ENCODE results near the gene LYZL2. TPM values are rescaled to one million over a fixed set of nuclear protein-coding genes. Genes with fewer than 3 reads are reported as not detected.
"Not testable (repeated sequence)": the region's sequence is repeated elsewhere in the genome, so short reads cannot be mapped to it uniquely, and the experiment has no call there.

The LYZL2 gene
- polyA plus RNA-seq, 3 donors: not detected

DNA sequence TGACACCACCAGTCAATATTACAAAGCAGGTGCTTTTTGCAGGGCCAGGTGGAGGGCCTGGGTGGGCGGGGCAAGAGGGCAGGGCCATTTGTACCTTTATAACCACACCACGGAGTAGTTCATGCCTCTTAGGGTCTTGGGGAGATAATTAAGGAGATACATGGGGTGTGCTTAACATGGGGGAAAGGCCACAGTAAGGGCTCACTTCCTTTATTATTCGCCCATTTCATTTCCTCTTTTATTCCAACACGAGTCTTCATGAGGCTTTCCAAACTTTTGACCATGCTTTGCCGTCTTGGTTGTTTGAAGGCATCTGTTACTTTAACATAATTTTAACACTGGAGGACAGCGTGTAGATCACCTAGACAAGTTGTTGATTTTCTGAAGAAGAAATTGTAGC, 33.3 kb upstream of the LYZL2 start:
- Histone ChIP-seq H3K9ac (ENCODE audit: insufficient read depth, low read length, poor library complexity, severe bottlenecking) (no peak overlapping the region), H3K4me1 (ENCODE audit: control insufficient read depth in 1 of 2, insufficient read depth in 2 of 2, low read length in 2 of 2) (peaks cover 17 to 21% of the 10 kb centered on the region in 2 donors), H3K4me2 (replicated peaks; ENCODE audit: extremely low read depth, low read length, poor library complexity, severe bottlenecking) (peak overlapping the region; percentile 58), H4K20me1 (ENCODE audit: insufficient read depth, low read length) (no peaks in the 10 kb centered on the region), H3K36me3 (replicated peaks in 1 of 2; ENCODE audit: control insufficient read depth in 1 of 2, insufficient read depth in 2 of 2, low read length in 2 of 2) (no peaks in the 10 kb centered on the region), H3K27me3 (ENCODE audit: control insufficient read depth in 2 of 2, insufficient read depth in 2 of 2, low read length in 2 of 2) (peaks cover under 1 to 3% of the 10 kb centered on the region in 2 donors), H3K9me3 (replicated peaks in 1 of 2; ENCODE audit: control insufficient read depth in 1 of 2, insufficient read depth in 1 of 2, low read length in 2 of 2) (no peaks in the 10 kb centered on the region), H3K27ac (ENCODE audit: low read depth in 1 of 2, low read length in 2 of 2) (peak overlapping the region in 1 of 2 donors; percentile 57), H3K79me2 (ENCODE audit: insufficient read depth, low read length) (no peaks in the 10 kb centered on the region), H2AFZ (ENCODE audit: insufficient read depth, low read depth, low read length, poor library complexity, severe bottlenecking) (no peak overlapping the region), H3K4me3 (replicated peaks in 1 of 3; ENCODE audit: low read depth in 2 of 3, low read length in 3 of 3) (peak overlapping the region in 1 of 3 experiments; percentile 56)
- intact Hi-C loops (cut with micrococcal nuclease): no loop called here
- TF ChIP-seq, protein P1, sequence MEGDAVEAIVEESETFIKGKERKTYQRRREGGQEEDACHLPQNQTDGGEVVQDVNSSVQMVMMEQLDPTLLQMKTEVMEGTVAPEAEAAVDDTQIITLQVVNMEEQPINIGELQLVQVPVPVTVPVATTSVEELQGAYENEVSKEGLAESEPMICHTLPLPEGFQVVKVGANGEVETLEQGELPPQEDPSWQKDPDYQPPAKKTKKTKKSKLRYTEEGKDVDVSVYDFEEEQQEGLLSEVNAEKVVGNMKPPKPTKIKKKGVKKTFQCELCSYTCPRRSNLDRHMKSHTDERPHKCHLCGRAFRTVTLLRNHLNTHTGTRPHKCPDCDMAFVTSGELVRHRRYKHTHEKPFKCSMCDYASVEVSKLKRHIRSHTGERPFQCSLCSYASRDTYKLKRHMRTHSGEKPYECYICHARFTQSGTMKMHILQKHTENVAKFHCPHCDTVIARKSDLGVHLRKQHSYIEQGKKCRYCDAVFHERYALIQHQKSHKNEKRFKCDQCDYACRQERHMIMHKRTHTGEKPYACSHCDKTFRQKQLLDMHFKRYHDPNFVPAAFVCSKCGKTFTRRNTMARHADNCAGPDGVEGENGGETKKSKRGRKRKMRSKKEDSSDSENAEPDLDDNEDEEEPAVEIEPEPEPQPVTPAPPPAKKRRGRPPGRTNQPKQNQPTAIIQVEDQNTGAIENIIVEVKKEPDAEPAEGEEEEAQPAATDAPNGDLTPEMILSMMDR (IDR thresholded peaks at IDR 0.05): no peak
- H3K9me3 Mint-ChIP-seq: peaks cover 0 to 2% (median 0%) of the 10 kb centered on the region in 7 donors
- no peaks in the 10 kb centered on the region for H3K36me3 Mint-ChIP-seq
- peaks cover 25 to 34% (median 26%) of the 10 kb centered on the region in 3 donors for H3K27me3 Mint-ChIP-seq (ENCODE audit: low read depth in 3 of 3)
- DNase-seq: peak; percentile 42 to 61 (median 53)
- WGBS (ENCODE audit: insufficient coverage): no CpG with 5 or more reads among the region's 6 CpGs
- peak overlapping the region; percentile 7 to 80 (median 55) for H3K27ac Mint-ChIP-seq
- H3K4me1 Mint-ChIP-seq: peaks cover 24% of the 10 kb centered on the region
- peak overlapping the region; percentile 34 to 80 for H3K4me3 Mint-ChIP-seq

DNA sequence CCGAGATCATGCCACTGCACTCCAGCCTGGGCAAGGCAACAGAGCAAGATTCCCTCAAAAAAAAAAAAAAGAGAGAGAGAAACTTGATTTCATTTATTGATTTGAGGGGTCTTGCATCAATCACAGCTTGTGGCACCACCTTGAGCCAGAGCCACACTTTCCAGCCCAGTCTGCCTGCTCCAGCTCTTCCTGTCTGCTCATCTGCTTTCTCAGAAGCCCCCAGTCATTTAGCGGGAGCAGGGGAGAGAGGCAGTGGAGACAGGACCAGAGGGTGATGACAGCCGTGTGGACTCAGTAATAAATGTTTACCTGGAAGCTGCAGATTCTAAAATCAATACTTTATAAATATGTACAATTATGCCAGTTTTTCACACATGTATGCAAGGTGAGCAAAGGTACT, 30.8 kb upstream of the LYZL2 start:
- H3K27ac Mint-ChIP-seq: peak overlapping the region in 1 of 7 donors; percentile 57
- DNase-seq; intact Hi-C loops (cut with micrococcal nuclease); H4K20me1 ChIP-seq (ENCODE audit: insufficient read depth, low read length); H3K9me3 ChIP-seq (replicated peaks in 1 of 2; ENCODE audit: control insufficient read depth in 1 of 2, insufficient read depth in 1 of 2, low read length in 2 of 2); H2AFZ ChIP-seq (ENCODE audit: insufficient read depth, low read depth, low read length, poor library complexity, severe bottlenecking); H3K36me3 ChIP-seq (replicated peaks in 1 of 2; ENCODE audit: control insufficient read depth in 1 of 2, insufficient read depth in 2 of 2, low read length in 2 of 2); H3K4me2 ChIP-seq (replicated peaks; ENCODE audit: extremely low read depth, low read length, poor library complexity, severe bottlenecking); H3K4me3 ChIP-seq (replicated peaks in 1 of 3; ENCODE audit: low read depth in 2 of 3, low read length in 3 of 3); H3K9me3 Mint-ChIP-seq; H3K79me2 ChIP-seq (ENCODE audit: insufficient read depth, low read length); H3K36me3 Mint-ChIP-seq; H3K9ac ChIP-seq (ENCODE audit: insufficient read depth, low read length, poor library complexity, severe bottlenecking); H3K27ac ChIP-seq (ENCODE audit: low read depth in 1 of 2, low read length in 2 of 2): not testable (repeated sequence)
- peaks cover 27% of the 10 kb centered on the region for H3K4me1 Mint-ChIP-seq
- H3K27me3 Mint-ChIP-seq (ENCODE audit: low read depth in 3 of 3): peaks cover 30 to 53% (median 44%) of the 10 kb centered on the region in 3 donors
- peaks cover 17 to 21% of the 10 kb centered on the region in 2 donors for H3K4me1 ChIP-seq (ENCODE audit: control insufficient read depth in 1 of 2, insufficient read depth in 2 of 2, low read length in 2 of 2)
- peak overlapping the region in 1 of 2 donors; percentile 48 for H3K4me3 Mint-ChIP-seq
- 100% methylated on average over 1 of the region's 3 CpGs for WGBS (ENCODE audit: insufficient coverage)
- H3K27me3 ChIP-seq (ENCODE audit: control insufficient read depth in 2 of 2, insufficient read depth in 2 of 2, low read length in 2 of 2): peaks cover 15 to 17% of the 10 kb centered on the region in 2 donors

All from CD14-positive monocyte (primary cell).